ENCODE data around the gene VTI1B.
"Not testable (repeated sequence)": the region's sequence is repeated elsewhere in the genome, so short reads cannot be mapped to it uniquely, and the experiment has no call there.

The VTI1B gene, protein sequence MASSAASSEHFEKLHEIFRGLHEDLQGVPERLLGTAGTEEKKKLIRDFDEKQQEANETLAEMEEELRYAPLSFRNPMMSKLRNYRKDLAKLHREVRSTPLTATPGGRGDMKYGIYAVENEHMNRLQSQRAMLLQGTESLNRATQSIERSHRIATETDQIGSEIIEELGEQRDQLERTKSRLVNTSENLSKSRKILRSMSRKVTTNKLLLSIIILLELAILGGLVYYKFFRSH

DNA sequence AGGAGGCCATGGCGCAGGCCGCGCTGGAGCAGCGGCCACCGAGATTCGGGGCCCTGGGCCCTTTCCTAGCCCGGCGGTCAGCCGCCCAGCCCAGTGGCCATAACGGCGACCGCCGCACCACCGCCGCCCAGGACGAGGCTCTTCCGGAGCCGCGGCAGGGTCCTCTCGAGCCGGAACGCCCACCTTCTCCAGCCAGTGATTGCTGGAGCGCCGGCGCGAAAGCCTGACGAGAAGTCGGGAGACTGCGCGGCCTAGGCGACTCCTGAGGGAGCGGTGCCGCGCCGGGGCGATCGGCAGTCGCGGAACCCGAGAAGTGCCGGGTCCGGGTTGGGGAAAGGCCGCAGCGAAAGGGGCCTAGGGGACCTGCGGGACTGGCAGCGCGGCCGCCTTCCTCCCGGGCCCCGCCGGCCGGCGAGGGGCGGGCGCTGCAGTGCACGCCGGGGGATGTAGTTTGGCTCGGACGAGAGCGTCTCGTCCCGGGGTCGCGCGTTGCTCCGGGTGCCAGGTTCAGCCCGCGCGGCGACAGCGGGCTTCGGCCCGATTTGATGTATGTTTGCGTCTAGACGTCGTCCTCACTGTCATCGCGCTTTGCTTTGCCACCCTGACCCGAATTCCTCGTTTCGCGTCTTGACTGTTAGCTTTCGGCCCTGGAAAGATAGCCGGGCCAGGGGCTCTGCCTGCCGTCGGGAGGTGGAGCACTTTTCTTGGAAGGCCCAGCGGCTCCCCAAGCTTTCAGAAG, at the start of gene VTI1B:
TSS of gene VTI1B (minus strand) at position 153 of the 739 bp plus-strand sequence. CDS start at position 10, 143 bp downstream.
- DNase-seq, result peak; percentile 73 to 81

DNA sequence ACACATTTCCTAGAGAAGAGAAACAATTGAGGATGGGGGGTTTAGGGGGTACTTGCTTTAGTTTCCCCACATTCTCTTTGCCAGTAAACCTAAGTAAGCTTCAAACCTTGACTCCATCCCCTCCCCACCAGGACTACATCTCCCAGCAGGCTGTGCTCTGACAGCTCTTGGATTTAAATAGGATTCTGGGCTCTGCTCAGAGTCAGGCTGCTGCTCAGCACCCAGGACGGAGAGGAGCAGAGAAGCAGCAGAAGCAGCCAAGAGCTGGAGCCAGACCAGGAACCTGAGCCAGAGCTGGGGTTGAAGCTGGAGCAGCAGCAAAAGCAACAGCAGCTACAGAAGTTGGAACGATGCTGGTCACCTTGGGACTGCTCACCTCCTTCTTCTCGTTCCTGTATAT, 47.9 kb upstream of the VTI1B start:
- DNase-seq, result no peak

DNA sequence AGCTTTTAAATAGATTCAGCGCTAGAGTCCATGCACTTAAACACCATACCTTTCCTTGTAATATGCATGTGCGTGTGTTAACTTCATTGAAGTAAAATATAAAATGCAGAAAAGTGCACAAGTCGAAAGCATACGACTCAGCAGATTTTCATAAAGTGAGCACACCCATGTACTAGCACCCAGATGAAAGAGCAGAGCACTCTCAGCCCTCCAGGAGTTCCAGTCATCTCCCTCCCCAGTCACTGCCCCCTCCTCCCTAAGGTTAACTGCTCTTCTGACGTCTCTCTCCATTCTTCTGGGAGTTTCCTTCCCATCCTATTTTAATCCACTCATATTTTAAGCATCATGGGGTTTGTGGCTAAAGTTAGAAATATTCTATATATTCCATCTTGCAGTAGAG, 47.4 kb upstream of the VTI1B start:
- no peak for DNase-seq

DNA sequence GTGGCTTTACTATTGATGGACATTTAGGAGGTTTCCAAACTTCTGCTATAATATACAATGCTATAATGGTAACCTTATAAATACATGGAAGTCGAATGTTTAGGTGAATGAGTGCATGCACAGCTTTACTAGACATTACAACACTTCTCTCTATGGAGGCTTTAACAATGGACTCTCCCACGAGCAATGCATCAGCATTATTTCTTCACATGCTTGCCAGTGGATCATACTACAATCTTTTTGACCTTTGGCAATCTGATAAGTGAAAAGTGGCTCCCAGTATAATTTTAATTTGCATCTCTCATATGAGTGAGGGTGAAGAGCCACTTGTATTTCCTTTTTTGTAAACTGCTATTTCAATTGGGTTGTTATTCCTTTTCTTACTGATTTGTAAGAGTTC, 45.4 kb upstream of the VTI1B start:
- no peak for DNase-seq

DNA sequence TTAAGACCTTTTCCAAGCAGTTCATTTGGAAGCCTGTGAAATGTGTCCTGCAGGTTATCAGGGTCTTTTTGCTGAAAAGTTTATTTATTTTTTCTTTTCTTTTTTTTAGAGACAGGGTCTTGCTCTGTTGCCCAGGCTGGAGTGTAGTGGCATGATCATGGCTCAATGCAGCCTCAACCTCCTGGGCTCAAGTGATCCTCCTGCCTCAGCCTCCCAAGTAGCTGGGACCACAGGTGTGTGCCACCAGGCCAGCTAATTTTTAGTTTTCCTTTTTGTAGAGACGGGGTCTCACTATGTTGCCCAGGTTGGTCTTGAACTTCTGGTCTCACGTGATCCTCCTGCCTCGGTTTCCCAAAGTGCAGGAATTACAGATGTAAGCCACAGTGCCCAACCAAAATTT, 45.0 kb upstream of the VTI1B start:
- not testable (repeated sequence) for DNase-seq

DNA sequence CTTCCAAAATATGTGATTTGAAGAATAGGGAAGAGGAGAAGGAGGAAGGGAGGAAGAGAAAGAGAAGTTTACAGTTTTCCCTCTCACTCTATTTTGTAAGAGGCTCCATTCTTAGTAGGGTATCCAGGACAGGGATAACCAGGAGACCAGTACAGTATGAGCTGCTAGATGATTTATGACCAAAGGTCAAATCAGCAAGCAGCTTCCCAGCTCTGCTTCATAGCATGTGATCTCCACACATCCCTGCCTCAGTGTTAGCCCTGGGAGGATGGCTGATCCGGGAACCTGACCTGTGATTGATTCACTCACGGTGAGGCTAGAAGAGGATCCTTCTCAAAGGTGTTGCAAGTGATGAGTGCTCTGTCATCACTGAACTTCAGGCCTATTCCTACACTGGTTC, 43.8 kb upstream of the VTI1B start:
- no peak for DNase-seq

DNA sequence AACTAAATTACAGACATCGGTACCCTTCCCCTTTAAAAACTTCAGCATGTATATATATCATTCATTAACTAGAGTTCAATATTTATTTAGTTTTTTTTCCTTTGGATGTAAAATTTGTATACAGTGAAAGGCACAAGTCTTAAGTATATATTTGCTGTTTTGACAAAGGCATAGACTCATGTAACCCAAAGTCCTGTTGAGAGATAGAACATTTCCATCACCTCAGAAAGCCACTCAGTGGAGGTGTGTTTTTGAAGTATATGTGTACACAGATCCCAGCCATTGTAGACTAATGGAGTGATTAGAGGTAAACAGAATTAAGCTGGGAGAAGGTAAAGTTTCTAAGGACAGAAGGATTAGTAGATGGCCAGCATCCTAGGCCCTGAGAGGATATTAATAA, 42.6 kb upstream of the VTI1B start:
- no peak for DNase-seq

DNA sequence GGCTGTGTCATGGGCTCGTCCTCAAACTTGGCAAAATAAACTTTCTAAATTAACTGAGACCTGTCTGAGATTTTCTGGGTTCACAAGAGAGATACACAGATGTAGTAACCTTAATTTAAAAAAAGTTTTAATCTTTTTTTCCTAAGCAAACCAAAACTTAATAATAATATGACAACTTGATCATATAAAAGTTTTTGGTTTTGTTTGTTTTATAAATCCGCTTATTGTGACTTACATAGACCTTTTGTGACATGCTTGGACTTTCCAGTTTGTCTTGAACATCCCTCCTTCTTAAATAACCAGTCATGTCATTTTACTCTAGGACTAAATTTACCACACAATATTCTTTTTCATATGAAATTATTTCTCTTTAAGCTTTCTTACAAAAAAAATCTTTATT, 35.8 kb upstream of the VTI1B start:
- no peak for DNase-seq

DNA sequence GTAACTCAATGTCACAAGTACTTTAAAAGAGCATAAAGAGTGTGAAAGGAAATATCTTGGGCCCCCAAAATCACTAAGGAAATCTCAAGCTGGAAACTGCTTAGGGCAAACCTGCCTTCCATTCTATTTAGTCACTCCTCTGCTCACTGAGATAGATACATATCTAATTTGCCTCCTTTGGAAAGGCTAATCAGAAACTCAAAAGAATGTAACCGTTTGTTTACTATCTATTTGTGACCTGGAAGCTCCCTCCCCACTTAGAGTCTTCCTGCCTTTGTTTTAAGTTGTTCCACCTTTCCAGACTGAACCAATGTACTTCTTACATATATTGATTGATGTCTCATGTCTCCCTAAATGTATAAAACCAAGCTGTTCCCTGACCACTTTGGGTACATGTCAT, 35.4 kb upstream of the VTI1B start:
- DNase-seq, result not testable (repeated sequence)

DNA sequence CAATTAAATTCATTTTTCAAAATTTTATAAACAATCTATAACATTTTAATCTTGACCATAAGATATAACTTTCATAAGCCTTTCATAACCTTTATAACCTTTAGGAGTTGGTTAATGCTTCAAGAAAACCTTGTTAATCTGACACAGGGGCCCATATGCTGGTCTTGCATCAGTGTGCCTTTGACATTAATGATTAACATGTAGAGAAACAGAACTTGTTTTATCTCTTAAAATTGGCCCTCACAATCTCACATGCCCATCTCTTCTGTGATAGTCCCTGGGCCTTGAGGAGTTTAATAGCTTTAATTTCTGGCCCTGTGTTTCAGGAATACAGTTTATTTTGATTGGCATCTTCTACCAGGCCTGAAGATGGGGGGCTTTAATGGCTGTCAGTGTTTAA, 34.9 kb upstream of the VTI1B start:
- DNase-seq, result not testable (repeated sequence)

DNA sequence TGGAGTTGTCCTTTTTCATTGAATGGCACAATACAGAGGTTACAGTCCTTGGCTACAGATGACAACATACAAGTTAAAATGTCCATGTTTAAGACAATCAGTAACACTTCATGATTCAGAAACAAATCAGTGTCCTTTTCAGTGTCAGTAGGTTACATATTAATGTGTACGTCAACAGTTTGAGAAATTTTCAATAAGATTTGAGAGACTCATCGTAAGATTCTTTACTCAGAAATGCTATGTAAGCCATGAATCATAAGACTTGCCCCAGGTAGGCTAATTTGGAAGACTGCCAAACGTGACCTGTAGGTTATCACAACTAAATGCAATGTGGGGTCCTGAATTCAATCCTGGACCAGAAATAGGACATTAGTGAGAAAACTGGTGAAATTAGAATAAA, 30.8 kb upstream of the VTI1B start:
- no peak for DNase-seq

DNA sequence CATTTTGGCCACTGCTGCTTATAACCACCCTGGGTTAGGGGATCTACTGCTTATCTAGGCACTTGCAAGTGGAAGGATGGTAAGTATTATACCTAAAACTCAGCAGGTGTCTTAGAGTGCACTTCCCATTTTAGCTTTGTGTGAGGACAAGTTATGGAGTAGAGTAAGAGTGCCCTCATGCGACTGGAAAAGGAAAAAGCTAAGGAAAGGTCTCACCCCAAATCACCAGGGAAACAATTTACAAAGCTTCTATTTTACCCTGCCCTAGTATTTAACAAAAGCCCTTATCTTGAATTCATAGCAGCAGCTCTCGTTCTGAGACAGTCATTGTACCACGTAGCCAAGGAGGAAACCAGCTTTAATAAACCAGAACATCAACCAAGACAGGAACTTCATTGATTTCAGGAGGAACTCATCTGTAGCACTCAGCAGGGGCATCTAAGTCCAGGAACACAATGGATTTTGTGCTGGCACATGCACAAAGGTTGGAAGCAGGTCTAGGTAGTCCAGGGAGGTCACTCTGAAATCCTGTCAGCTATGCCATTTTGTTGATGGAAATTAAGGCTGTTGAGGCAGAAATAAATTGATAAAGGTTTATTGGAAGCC, 30.2 kb upstream of the VTI1B start:
- peak; percentile 40 to 70 for DNase-seq

DNA sequence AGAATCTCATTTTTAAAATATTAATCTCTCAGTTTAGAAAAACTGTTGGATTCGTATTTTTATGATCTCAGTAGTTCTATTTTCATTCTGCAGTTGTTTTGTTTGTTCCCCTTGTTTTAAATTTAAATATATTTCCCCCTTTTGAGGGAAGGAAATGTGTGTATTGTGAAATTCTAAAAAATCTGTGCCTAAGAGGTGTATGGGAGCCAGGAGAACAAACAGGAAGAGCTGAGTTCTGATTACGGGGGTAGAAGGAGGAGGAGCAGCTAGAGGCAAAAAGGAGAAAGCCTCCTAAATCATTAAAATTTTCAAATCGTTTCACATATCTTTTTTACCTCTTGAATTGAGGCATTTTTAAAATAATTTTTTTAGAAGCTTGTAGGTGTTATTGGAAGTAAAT, 29.6 kb upstream of the VTI1B start:
- no peak for DNase-seq

DNA sequence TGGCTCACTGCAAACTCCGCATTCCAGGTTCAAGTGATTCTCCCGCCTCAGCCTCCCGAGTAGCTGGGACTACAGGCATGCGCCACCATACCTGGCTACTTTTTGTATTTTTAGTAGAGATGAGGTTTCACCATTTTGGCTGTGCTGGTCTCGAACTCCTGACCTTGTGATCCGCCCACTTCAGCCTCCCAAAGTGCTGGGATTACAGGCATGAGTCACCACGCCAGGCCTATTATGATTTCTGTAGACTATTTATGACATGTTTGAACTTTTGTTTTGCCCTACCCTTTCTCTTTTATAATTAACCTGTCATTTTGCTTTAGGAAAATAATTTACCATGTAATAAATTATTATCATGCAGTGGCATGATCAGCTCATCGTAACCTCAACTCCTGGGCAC, 27.1 kb upstream of the VTI1B start, which contains the start of gene RDH12:
TSS of gene RDH12 (plus strand) at position 395 of the 400 bp plus-strand sequence. CDS start 20,757 bp downstream, outside the sequence.
- DNase-seq, result not testable (repeated sequence)

DNA sequence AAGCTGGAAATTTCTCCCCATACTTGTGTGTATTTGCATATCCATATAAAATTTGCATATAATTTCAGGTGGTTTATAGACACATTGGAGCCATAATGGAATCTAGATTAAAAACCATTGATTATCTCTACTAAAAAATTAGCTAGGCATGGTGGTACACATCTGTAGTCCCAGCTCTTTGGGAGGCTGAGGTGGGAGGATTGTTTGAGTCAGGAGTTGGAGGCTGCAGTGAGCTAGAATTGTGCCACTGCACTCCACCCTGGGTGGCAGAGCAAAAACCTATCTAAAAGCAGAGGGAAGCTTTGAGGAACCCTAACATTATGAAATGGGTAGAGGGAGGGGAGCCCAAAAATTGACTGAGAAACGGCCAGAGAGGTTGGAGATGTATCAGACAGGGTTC, 23.7 kb upstream of the VTI1B start:
- no peak for DNase-seq

DNA sequence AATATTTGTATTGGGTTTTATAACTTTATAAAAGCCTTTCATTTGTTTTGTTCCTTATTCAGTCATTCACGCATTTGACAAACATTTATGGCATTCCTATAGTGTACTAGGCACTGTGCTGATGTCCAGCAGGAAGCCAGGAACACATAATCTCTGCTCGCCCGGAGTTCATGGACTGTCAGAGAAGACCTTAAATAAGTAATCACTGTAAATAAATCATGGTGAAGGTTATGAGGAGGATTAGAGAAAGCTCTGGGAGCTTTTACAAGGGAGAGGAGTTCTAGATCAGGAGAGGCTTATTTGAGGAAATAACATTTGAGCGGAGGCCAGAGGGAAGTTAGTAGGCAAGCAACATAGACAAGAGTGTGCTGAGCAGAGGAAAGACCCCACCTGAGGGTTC, 22.6 kb upstream of the VTI1B start:
- DNase-seq, result no peak

DNA sequence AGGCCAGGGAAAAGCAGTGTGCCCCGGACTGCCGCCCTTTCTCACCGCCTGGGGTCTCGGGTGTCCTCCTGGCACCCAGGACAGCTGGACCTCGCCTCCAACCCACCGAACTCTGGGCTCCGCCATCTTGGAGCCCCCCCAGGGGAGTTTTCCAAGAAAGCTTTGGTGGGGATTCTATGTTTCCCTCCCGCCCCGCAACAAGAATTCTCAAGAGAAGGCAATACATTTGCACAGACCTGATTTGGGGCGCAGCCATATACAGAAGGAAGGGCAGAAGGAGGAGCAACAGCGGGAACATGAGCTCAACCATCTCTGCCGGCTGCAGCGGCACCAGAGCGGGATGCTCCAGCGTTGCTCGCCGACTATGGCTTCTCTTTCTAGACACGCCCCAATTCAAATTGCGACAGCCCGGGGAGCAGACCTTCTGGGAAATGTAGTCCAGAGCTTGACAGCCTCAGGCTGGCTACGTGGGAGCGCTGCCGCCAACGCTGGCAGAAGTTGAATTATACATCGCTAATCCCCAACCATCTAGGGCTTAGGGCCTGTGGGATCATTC, 21.0 kb upstream of the VTI1B start, which contains the start of gene RDH11:
TSS of gene RDH11 (minus strand) at position 371 of the 556 bp plus-strand sequence. CDS start at position 310, 61 bp downstream.
- peak; percentile 86 to 90 for DNase-seq

DNA sequence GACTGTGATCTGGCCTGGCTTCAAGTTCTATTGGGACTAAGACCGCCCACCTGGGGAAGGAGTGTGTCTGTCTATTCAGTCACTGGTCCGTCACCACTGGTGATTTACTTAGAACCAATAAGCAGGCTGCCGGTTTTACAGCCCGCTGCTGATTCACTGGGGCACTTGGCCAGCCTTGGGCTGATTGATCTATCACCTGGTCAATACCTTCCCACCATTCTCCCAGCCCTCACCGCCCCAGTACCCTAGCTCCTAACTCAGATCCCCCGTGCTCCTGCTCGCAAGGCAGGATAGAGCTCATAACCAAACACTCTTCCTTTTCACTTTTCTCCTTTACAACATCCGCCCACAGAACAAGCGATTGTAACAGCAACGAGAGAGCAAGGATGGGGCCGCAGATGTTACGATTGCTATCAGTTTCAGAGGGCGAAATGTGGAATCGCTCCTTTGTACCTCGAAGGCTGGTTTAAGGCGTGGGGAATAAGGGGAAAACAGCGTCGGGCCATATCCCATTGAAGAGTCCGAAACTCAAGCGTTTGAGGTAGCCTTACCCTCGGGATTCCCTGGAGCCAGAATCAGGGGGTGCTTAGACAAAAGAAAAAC, 20.5 kb upstream of the VTI1B start:
- DNase-seq, result peak; percentile 65 to 76

DNA sequence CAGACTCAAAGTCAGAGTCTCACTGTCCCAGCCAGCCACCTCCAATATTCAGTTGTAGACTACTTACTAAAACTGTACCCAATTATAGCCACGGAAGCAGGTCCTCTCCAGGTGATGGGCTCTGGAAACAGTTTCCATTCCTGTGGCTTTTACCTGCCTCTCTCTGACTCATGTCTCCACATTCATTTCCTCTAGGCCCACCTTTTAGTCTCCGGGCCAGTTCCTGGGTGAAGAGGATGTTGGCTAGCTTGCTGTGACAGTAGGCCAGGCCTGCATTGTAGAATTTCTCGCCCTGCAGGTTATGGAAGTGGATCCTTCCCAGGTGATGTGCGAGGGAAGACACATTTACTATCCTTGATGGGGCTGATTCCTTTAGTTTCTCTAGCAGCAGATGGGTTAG, 15.6 kb upstream of the VTI1B start:
- DNase-seq, result no peak

DNA sequence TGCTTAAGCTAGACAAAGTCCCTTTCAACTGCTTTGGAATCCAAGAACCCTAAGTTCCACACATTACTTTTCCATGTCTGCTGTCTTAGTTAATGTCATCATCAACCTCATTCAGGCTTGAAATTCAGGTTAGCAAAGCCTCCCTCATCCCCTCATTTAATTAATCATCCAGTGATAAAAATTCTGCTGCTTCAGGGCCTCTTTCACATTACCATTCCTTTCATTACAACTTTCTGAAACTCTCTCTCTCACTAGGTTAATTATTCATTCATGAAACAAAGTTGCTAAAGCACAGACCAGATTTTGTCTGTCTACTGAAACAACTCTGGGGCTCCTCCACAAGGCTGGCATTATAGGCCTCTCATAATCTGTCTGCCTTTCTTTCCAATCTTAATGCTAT, 9.4 kb upstream of the VTI1B start:
- DNase-seq, result no peak

DNA sequence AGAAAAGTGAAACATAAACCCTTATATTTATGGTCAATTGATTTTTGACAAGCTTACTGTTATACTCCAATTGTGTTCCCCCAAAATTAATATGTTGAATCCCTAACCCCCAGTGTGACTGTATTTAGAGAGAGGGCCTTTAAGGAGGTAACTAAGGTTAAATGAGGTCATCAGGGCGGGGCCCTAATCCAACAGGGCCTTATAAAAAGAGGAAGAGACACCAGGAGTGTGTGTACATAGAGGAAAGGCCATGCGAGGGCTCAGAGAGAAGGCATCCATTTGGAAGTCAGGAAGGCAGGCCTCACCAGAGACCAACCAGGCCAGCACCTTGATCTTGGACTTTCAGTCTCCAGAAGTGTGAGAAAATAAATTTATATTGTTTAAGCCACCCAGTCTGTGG, 6.5 kb upstream of the VTI1B start:
- peak in 1 of 2 donors; percentile 55 for DNase-seq

DNA sequence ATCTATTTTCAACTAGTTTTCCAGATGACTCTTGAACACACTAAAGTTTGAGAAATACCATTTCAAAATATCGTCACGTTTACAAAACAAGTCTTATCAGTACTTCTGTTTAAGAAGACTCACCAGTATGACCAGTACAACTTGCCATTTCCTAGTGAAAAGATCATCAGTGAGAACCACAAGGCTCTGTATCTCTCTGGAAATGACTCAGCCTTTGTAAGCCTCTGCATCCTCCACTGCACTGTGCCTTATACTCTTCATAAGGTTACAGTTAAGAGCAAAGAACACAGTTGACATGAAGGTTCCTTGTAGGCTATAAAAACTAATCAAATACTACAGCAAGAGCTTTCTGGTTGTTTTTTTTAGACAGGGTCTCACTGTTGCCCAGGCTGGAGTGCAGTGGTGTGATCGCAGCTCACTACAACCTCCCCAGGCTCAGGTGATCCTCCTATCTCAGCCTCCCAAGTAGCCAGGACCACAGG, 5.7 kb upstream of the VTI1B start:
- peak in 1 of 2 donors; percentile 21 for DNase-seq

DNA sequence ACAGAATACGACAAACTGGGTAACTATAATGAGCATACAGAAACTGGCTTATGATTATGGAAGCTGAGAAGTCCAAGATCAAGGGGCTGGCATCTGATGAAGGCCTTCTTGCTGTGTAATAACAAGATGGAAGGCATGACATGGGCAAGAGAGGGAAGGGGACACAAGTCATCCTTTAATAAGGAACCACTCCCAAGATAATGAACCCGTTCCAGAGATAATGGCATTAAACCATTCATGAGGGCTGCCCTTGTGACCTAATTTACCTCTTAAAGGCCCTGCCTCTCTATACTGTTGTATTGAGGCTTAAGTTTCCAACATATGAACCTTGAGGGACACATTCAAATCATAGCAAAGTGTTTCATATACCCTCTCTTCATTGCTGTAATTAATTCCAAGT, 4.6 kb upstream of the VTI1B start:
- DNase-seq, result no peak
